GM13977 (cell line): ENCODE results near the gene EMC1.
"Not testable (repeated sequence)": the region's sequence is repeated elsewhere in the genome, so short reads cannot be mapped to it uniquely, and the experiment has no call there.

Source experiments
- DNase-seq: peaks from one replicate; pipeline ENCODE4 v3.0.0; 2012; ENCODE audit warnings: low spot score
- CTCF ChIP-seq: IDR thresholded peaks from 2 replicates; pipeline ENCODE4 v1.5.1; 2012; ENCODE audit warnings: mild to moderate bottlenecking, control low read depth; ENCODE audit not compliant: insufficient read depth; ENCODE audit errors: extremely low read depth, missing control alignments
- in situ Hi-C: fragments of 300-500 bp; cut with MboI; formaldehyde crosslinking; loops from one replicate; pipeline ENCODE4 v1.12.0; 2022; ENCODE audit warnings: low sequenced_read_pairs, low pct_unique_long_range_greater_than_20kb, mixed read lengths, inconsistent platforms; ENCODE audit not compliant: unreplicated experiment

EMC1 gene

GRCh38 chr1:19284881-19285280, 33.6 kb upstream of the EMC1 start:
- DNase-seq = no peak
- in situ Hi-C loops = no loop called here
- no peak for TF ChIP-seq CTCF

- DNase-seq = no peak
- no peak for TF ChIP-seq CTCF
- in situ Hi-C loops = no loop called here
Observed at GRCh38 chr1:19283891-19284290, 32.6 kb upstream of the EMC1 start.

GRCh38 chr1:19274636-19275035, 23.3 kb upstream of the EMC1 start:
- in situ Hi-C loops = no loop called here
- no peak for DNase-seq
- TF ChIP-seq CTCF = no peak

GRCh38 chr1:19273844-19274531, 22.7 kb upstream of the EMC1 start:
- DNase-seq, in situ Hi-C loops: not testable (repeated sequence)

- DNase-seq = no peak
- no peak for TF ChIP-seq CTCF
- in situ Hi-C loops = no loop called here
Observed at GRCh38 chr1:19273106-19273843, 22.0 kb upstream of the EMC1 start.

GRCh38 chr1:19272064-19272463, 20.7 kb upstream of the EMC1 start:
- DNase-seq = no peak
- in situ Hi-C loops = no loop called here
- no peak for TF ChIP-seq CTCF

GRCh38 chr1:19270343-19270730, 19.0 kb upstream of the EMC1 start:
- in situ Hi-C loops, DNase-seq: not testable (repeated sequence)

GRCh38 chr1:19269427-19270342, 18.4 kb upstream of the EMC1 start:
- in situ Hi-C loops = not testable (repeated sequence)

More at GRCh38 chr1:19269427-19270342, 18.4 kb upstream of the EMC1 start:
- not testable (repeated sequence) for DNase-seq
